OCI-LY7 (cell line): ENCODE measurements around the gene MCHR1.

Experiments
- CTCF ChIP-seq: fragments of 200-600 bp; sonication (generic); conservative IDR thresholded peaks from 2 replicates; pipeline ENCODE4 v1.5.1; 2014; ENCODE audit warnings: mild to moderate bottlenecking, antibody characterized with exemption, low read length, moderate library complexity, mixed read lengths
- EZH2phosphoT487 ChIP-seq: fragments of 200-600 bp; sonication (generic); IDR thresholded peaks from 2 replicates; pipeline ENCODE4 v1.6.1; 2018; ENCODE audit warnings: low read depth, borderline replicate concordance, mild to moderate bottlenecking, mixed run types, antibody characterized with exemption, low read length, moderate library complexity, mixed read lengths

GRCh38 chr22:40723396-40723933 is 44.2 kb downstream of the MCHR1 start:
- TF ChIP-seq CTCF (no peak), EZH2phosphoT487 (no peak)
